GM18502 (cell line): Measurements from ENCODE around the gene HOXA3.

Source experiments
- ATAC-seq: cut with Tn5 transposase; IDR thresholded peaks from one replicate; pipeline ENCODE4 v1.9.1; 2021; ENCODE audit warnings: mild to moderate bottlenecking; ENCODE audit not compliant: unreplicated experiment, poor library complexity

Gene HOXA3

DNA sequence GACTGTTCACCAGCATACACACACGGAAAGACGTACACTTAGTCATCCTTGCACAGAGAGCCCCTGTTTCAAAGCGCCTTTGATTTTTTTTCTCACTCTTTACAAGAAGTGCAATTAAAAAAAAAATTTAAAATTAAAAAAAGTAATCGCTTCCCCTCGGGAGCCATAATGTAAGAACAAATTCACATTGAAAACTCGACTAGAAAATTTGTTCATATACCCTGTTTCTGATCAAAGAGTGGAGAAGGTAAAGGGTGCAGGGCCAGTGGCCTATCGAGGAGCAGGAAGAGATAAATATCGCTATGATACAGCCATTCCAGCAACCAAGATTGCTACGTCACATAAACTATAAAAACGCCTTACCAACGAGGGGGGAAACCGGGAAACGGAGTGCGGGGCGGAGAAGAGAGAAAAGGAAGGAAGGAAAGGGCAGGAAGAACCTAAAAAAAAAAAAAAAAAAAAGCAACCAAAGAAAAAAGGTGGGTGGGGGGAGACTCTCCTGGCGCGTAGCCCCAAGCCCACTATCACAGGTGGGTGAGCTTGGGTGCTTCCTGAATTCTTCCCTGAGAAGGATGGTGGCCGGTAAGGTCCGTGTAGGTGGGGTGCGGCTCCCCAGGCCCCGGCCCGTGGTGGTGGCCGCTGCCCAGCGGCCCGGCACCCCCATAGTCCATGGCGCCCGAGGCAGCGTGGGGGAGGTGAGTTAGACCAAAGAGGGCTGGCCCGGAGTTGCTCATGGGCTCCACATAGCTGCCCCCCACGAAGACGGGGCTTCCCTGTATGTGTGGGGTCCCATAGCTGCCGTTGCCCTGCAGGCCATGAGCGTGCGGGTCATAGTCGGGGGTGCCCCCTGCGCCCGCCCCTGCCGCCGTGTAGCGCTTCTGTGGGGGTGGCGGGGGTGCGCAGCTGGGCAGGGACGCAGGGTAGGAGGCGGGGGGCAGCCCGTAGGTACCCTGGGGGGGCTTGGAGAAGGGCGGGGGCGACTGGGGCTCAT is 44.7 kb downstream of the HOXA3 start:
- no peak for ATAC-seq

GRCh38 chr7:27106901-27107240 is 45.5 kb downstream of the HOXA3 start:
- ATAC-seq, result no peak

DNA sequence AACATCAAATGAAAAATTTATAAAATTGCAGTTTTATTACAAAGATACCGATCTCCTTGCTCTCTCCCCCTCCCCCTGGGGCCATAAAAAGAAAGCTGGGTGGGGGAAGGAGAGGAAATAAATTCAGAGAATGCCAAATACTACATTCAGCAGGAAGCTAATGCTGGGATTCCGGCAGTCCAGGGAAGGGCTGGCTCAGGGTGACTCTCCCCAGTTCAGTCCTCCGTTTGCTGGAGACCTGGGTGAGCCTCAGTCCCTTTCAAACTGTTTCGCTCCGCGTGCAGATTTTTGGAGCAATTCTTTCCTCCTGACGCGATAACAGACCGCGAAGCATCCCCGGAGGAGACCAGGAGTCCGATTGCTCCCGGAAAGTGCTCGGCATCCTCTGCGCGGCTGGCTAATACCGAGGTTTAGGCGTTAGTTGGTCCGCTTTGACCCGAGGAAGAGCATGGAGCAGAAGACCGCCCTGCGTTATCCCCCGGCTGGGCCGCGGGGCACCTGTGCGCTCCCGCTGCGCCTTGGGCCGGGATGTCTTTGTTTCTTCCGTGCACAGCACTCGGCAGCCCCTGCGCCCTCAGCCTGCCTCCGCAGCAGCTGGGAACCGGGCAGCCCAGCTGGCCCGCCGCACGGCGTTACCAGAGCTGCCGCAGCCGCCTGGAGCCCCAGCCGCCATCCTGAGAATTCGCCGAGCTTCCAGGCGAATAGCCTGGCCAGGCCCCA is 46.0 kb downstream of the HOXA3 start:
- ATAC-seq, result no peak

GRCh38 chr7:27105301-27106031 is 46.9 kb downstream of the HOXA3 start:
- ATAC-seq, result no peak

GRCh38 chr7:27104341-27105058 is 47.9 kb downstream of the HOXA3 start:
- no peak for ATAC-seq

GRCh38 chr7:27103489-27104226 is 48.7 kb downstream of the HOXA3 start:
- ATAC-seq, result no peak

GRCh38 chr7:27102581-27103442 is 49.6 kb downstream of the HOXA3 start, which contains the start of gene HOXA2:
Gene HOXA2, minus strand, starts transcription at chr7:27102683. Its CDS starts 183 bp downstream, at chr7:27102500.
- ATAC-seq, result no peak

GRCh38 chr7:27101957-27102580 is 50.3 kb downstream of the HOXA3 start:
- no peak for ATAC-seq

- ATAC-seq, result no peak
These were observed 51.0 kb downstream of the HOXA3 start for GRCh38 chr7:27101171-27101956.

DNA sequence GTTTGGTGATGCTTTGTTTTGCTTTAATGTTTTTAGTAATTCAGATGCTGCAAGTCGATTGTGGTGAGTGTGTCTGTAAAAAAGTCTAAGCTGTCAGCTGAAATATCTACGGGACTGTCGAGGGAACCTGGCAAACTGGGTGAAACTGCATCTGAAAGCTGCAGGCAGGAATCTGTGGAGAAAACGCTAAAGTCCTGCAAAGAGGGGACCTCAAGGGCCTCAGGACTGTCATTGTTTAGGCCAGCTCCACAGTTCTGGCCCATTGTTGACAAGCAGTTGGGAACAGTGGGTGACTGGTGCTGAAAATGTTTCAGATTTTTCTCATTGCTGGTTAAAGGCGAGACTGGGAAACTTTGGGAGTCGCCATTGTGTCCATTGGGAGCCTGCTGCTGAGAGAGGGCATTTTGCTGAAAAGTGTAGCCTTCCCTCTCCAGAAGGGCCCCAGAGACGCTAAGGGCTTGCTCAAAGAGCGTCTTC is 51.7 kb downstream of the HOXA3 start:
- ATAC-seq, result no peak

DNA sequence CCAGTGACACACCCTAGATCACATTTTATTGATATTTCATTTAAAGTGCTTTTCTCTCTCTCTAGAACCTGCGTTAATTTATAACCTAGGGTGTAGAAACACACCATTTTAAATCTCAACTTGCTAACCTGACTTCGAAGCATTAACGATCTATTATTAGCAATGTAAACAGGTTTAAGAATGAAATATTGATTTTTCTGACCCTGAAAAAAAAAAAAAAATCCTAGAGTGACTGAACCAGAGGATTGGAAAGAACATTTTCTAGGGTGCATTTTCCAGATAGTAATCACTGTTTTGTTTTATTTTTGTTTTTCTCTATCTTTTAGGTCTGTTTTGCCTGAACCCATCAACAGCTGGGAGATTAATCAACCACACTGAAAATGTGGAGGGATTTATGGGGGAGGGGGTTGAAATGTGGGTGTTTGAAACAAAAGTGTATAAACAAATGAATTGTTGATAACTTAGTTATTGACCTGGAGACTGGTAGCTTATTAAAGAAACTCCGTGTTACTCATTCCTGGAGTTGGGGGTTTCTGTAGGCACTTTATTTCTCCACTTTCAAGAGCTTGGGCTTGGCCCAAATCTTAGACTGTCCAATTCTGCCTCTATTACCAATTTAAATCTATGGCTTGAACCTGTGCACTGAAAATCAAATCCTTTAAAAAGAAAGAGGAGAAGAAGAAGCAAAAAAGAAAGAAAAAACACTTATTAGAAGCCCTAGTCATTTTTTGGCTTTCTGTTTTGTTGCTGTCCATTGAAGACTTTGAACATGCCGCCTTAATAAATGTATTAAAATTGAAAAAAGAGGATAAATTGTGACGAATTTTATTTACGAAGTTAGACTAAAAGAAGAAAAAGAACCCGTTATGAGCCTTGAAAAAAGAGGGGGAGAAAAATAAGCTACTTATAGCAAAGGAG is 52.7 kb downstream of the HOXA3 start:
- ATAC-seq, result no peak

GRCh38 chr7:27098578-27099451 is 53.6 kb downstream of the HOXA3 start:
- no peak for ATAC-seq

- ATAC-seq, result no peak
These were observed 54.5 kb downstream of the HOXA3 start for GRCh38 chr7:27097686-27098577.
